ENCODE data around the gene RENBP. TPM values are rescaled to one million over a fixed set of nuclear protein-coding genes. Genes with fewer than 3 reads are reported as not detected.

The RENBP gene
- total RNA-seq, 1 experiment from 2014 or later, result 0.75 TPM

GRCh38 chrX:153929576-153929975 lies 14.9 kb downstream of the RENBP start:
- no peaks in the 10 kb centered on the region for H3K9me3 Mint-ChIP-seq (ENCODE audit: unreplicated experiment)
- POLR2A ChIA-PET, result no interaction called here

GRCh38 chrX:153928846-153929245 lies 15.6 kb downstream of the RENBP start:
- no TSS peak for BruUV-seq (replicated peaks)
- Mint-ChIP-seq H3K36me3 (ENCODE audit: insufficient read depth, unreplicated experiment) (peaks cover 36% of the 10 kb centered on the region), H3K9me3 (ENCODE audit: unreplicated experiment) (no peaks in the 10 kb centered on the region), H3K27ac (ENCODE audit: unreplicated experiment) (peak overlapping the region; percentile 60), H3K27me3 (ENCODE audit: insufficient read depth, unreplicated experiment) (no peaks in the 10 kb centered on the region), H3K4me3 (ENCODE audit: unreplicated experiment) (peak overlapping the region; percentile 64), H3K4me1 (ENCODE audit: low read depth, unreplicated experiment) (no peaks in the 10 kb centered on the region)
- Histone ChIP-seq H3K9me3 (no peaks in the 10 kb centered on the region), H3K4me1 (peaks cover 8% of the 10 kb centered on the region; the same call in 1 of the 2 replicates), H3K27me3 (replicated peaks; ENCODE audit: control insufficient read depth, insufficient read depth, low read length) (no peaks in the 10 kb centered on the region), H3K4me3 (ENCODE audit: low read depth, low read length) (no peak overlapping the region), H3K36me3 (ENCODE audit: control insufficient read depth, insufficient read depth, low read length) (no peaks in the 10 kb centered on the region)
- TF ChIP-seq, protein P1, sequence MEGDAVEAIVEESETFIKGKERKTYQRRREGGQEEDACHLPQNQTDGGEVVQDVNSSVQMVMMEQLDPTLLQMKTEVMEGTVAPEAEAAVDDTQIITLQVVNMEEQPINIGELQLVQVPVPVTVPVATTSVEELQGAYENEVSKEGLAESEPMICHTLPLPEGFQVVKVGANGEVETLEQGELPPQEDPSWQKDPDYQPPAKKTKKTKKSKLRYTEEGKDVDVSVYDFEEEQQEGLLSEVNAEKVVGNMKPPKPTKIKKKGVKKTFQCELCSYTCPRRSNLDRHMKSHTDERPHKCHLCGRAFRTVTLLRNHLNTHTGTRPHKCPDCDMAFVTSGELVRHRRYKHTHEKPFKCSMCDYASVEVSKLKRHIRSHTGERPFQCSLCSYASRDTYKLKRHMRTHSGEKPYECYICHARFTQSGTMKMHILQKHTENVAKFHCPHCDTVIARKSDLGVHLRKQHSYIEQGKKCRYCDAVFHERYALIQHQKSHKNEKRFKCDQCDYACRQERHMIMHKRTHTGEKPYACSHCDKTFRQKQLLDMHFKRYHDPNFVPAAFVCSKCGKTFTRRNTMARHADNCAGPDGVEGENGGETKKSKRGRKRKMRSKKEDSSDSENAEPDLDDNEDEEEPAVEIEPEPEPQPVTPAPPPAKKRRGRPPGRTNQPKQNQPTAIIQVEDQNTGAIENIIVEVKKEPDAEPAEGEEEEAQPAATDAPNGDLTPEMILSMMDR (IDR thresholded peaks at IDR 0.05; ENCODE audit: insufficient read depth in 1 of 2, low read depth in 1 of 2, low read length in 1 of 2, severe bottlenecking in 1 of 2, unreplicated experiment in 1 of 2), result no peak
- CTCF ChIA-PET, result interaction anchor here (0.6 to 5.0 kb wide), 4 partner anchors 7 to 261 kb away, joined by 3 to 37 read pairs (median 4); no protein-coding TSS in a partner anchor
- intact Hi-C loops (cut with micrococcal nuclease; ENCODE audit: unreplicated experiment), result loop anchor here (1.0 to 10.0 kb wide), 2 partner anchors 18 to 134 kb away; partner anchors contain the start of genes IDH3G and SSR4
- POLR2A ChIA-PET, result interaction anchor here (0.6 to 0.9 kb wide), 7 partner anchors 11 to 440 kb away, joined by 3 to 8 read pairs (median 3); partner anchors contain the start of genes HCFC1, IDH3G and SSR4
- no peak for DNase-seq

More at GRCh38 chrX:153929576-153929975, 14.9 kb downstream of the RENBP start:
- TF ChIP-seq, protein P1 (IDR thresholded peaks at IDR 0.05; ENCODE audit: insufficient read depth in 1 of 2, low read depth in 1 of 2, low read length in 1 of 2, severe bottlenecking in 1 of 2, unreplicated experiment in 1 of 2), result no peak
- Mint-ChIP-seq H3K4me3 (ENCODE audit: unreplicated experiment) (no peak overlapping the region), H3K27me3 (ENCODE audit: insufficient read depth, unreplicated experiment) (no peaks in the 10 kb centered on the region), H3K36me3 (ENCODE audit: insufficient read depth, unreplicated experiment) (peaks cover 36% of the 10 kb centered on the region), H3K4me1 (ENCODE audit: low read depth, unreplicated experiment) (no peaks in the 10 kb centered on the region), H3K27ac (ENCODE audit: unreplicated experiment) (no peak overlapping the region)
- Histone ChIP-seq H3K9me3 (no peaks in the 10 kb centered on the region), H3K4me1 (peaks cover 8% of the 10 kb centered on the region; the same call in 1 of the 2 replicates), H3K27me3 (replicated peaks; ENCODE audit: control insufficient read depth, insufficient read depth, low read length) (no peaks in the 10 kb centered on the region), H3K36me3 (ENCODE audit: control insufficient read depth, insufficient read depth, low read length) (no peaks in the 10 kb centered on the region), H3K4me3 (ENCODE audit: low read depth, low read length) (no peak overlapping the region)
- DNase-seq, result no peak
- intact Hi-C loops (cut with micrococcal nuclease; ENCODE audit: unreplicated experiment), result loop anchor here (10.0 kb wide), 1 partner anchor 135 kb away; the partner anchor contains the start of genes IDH3G and SSR4
- CTCF ChIA-PET, result no interaction called here
- no TSS peak for BruUV-seq (replicated peaks)

- BruUV-seq (replicated peaks), result no TSS peak
These were observed 16.3 kb downstream of the RENBP start for GRCh38 chrX:153927922-153928760.

More at GRCh38 chrX:153927922-153928760, 16.3 kb downstream of the RENBP start:
- Mint-ChIP-seq H3K27me3 (ENCODE audit: insufficient read depth, unreplicated experiment) (no peaks in the 10 kb centered on the region), H3K27ac (ENCODE audit: unreplicated experiment) (peak overlapping the region; percentile 73), H3K4me1 (ENCODE audit: low read depth, unreplicated experiment) (no peaks in the 10 kb centered on the region), H3K4me3 (ENCODE audit: unreplicated experiment) (peak overlapping the region; percentile 64), H3K36me3 (ENCODE audit: insufficient read depth, unreplicated experiment) (peaks cover 36% of the 10 kb centered on the region), H3K9me3 (ENCODE audit: unreplicated experiment) (no peaks in the 10 kb centered on the region)
- DNase-seq, result peak; percentile 95
- H3K36me3 ChIP-seq (ENCODE audit: control insufficient read depth, insufficient read depth, low read length), result no peaks in the 10 kb centered on the region
- H3K9me3 ChIP-seq, result no peaks in the 10 kb centered on the region
- TF ChIP-seq, protein P1 (IDR thresholded peaks at IDR 0.05; ENCODE audit: insufficient read depth in 1 of 2, low read depth in 1 of 2, low read length in 1 of 2, severe bottlenecking in 1 of 2, unreplicated experiment in 1 of 2), result peak in 1 of 2 experiments; percentile 4
- peaks cover 8% of the 10 kb centered on the region; the same call in 1 of the 2 replicates for H3K4me1 ChIP-seq
- peak overlapping the region; percentile 42 for H3K4me3 ChIP-seq (ENCODE audit: low read depth, low read length)
- H3K27me3 ChIP-seq (replicated peaks; ENCODE audit: control insufficient read depth, insufficient read depth, low read length), result no peaks in the 10 kb centered on the region
- POLR2A ChIA-PET, result interaction anchor here (0.5 to 0.9 kb wide), 8 partner anchors 8 to 441 kb away, joined by 3 to 8 read pairs (median 3); partner anchors contain the start of genes HCFC1, IDH3G and SSR4
- CTCF ChIA-PET, result interaction anchor here (0.6 to 5.0 kb wide), 4 partner anchors 8 to 260 kb away, joined by 3 to 37 read pairs (median 4); no protein-coding TSS in a partner anchor
- intact Hi-C loops (cut with micrococcal nuclease; ENCODE audit: unreplicated experiment), result loop anchor here (1.0 to 10.0 kb wide), 2 partner anchors 19 to 133 kb away; partner anchors contain the start of genes IDH3G and SSR4

Measured in Caco-2 (cell line).